HG02840 (cell line): ENCODE results near the gene TBC1D7.

ENCODE experiments used
- ATAC-seq: cut with Tn5 transposase; IDR thresholded peaks from one replicate; pipeline ENCODE4 v1.9.1; 2021; ENCODE audit warnings: mild to moderate bottlenecking, moderate library complexity, moderate number of reproducible peaks; ENCODE audit not compliant: unreplicated experiment, low FRiP score

The TBC1D7 gene

GRCh38 chr6:13328076-13328874 lies at the start of gene TBC1D7:
Gene TBC1D7 (minus strand): TSS chr6:13328537. CDS start chr6:13326898, 1,639 bp downstream.
- ATAC-seq = peak; percentile 80

- ATAC-seq = no peak
These were observed 48.9 kb upstream of the TBC1D7 start for GRCh38 chr6:13377054-13377758.

- peak; percentile 72 for ATAC-seq
These were observed 47.1 kb upstream of the TBC1D7 start for GRCh38 chr6:13375360-13375878.

GRCh38 chr6:13373919-13374318 lies 45.6 kb upstream of the TBC1D7 start:
- no peak for ATAC-seq

GRCh38 chr6:13373488-13373886 lies 45.1 kb upstream of the TBC1D7 start:
- no peak for ATAC-seq

- no peak for ATAC-seq
These were observed 44.6 kb upstream of the TBC1D7 start for GRCh38 chr6:13372688-13373487.

- ATAC-seq = no peak
These were observed 43.7 kb upstream of the TBC1D7 start for GRCh38 chr6:13372076-13372475.

- ATAC-seq = no peak
These were observed 43.2 kb upstream of the TBC1D7 start for GRCh38 chr6:13371421-13372072.

- no peak for ATAC-seq
These were observed 42.3 kb upstream of the TBC1D7 start for GRCh38 chr6:13370623-13371022.

GRCh38 chr6:13369591-13369990 lies 41.3 kb upstream of the TBC1D7 start:
- no peak for ATAC-seq

GRCh38 chr6:13368731-13369115 lies 40.4 kb upstream of the TBC1D7 start:
- ATAC-seq = no peak

GRCh38 chr6:13368079-13368730 lies 39.9 kb upstream of the TBC1D7 start:
- ATAC-seq = no peak

GRCh38 chr6:13367396-13367795 lies 39.1 kb upstream of the TBC1D7 start:
- ATAC-seq = no peak

GRCh38 chr6:13365320-13365719 lies 37.0 kb upstream of the TBC1D7 start:
- no peak for ATAC-seq

GRCh38 chr6:13364842-13365241 lies 36.5 kb upstream of the TBC1D7 start:
- no peak for ATAC-seq

GRCh38 chr6:13362412-13362811 lies 34.1 kb upstream of the TBC1D7 start:
- ATAC-seq = no peak

GRCh38 chr6:13360671-13361540 lies 32.6 kb upstream of the TBC1D7 start:
- no peak for ATAC-seq

GRCh38 chr6:13359287-13359686 lies 30.9 kb upstream of the TBC1D7 start:
- no peak for ATAC-seq

GRCh38 chr6:13358511-13358910 lies 30.2 kb upstream of the TBC1D7 start:
- no peak for ATAC-seq
